HepG2 (cell line): ENCODE results near the gene CYP2W1. TPM values are rescaled to one million over a fixed set of nuclear protein-coding genes. Genes with fewer than 3 reads are reported as not detected.

Source experiments
- AHR ChIP-seq: IDR thresholded peaks from 2 replicates; pipeline ENCODE4 v1.6.1; 2018; ENCODE audit warnings: missing genetic modification reagents, missing compliant biosample characterization
- CERS6 ChIP-seq: sonication (generic); formaldehyde crosslinking; IDR thresholded peaks from 2 replicates; pipeline ENCODE4 v1.5.0; 2020; ENCODE audit warnings: missing genetic modification reagents
- ELF4 ChIP-seq: sonication (generic); formaldehyde crosslinking; IDR thresholded peaks from 2 replicates; pipeline ENCODE4 v1.5.0; 2020; ENCODE audit warnings: missing genetic modification reagents, mild to moderate bottlenecking, moderate library complexity, borderline replicate concordance
- ERF ChIP-seq: IDR thresholded peaks from 2 replicates; pipeline ENCODE4 v1.6.1; 2018; ENCODE audit warnings: missing biosample characterization, missing genetic modification reagents
- JUN ChIP-seq: sonication (generic); formaldehyde crosslinking; IDR thresholded peaks from 2 replicates; pipeline ENCODE4 v1.4.0; 2020; ENCODE audit warnings: mild to moderate bottlenecking, missing genetic modification reagents
- NFYC ChIP-seq: IDR thresholded peaks from 2 replicates; pipeline ENCODE4 v1.6.1; 2016; ENCODE audit warnings: missing genetic modification reagents, missing compliant biosample characterization
- NR2F2 ChIP-seq: IDR thresholded peaks from 2 replicates; pipeline ENCODE4 v1.6.1; 2012; ENCODE audit warnings: low read depth, inconsistent platforms, borderline replicate concordance
- ZNF224 ChIP-seq: sonication (generic); formaldehyde crosslinking; IDR thresholded peaks from 2 replicates; pipeline ENCODE4 v1.5.0; 2020; ENCODE audit warnings: mild to moderate bottlenecking, missing genetic modification reagents
- ZNF296 ChIP-seq: sonication (generic); formaldehyde crosslinking; conservative IDR thresholded peaks from 2 replicates; pipeline ENCODE4 v1.5.0; 2020; ENCODE audit warnings: mild to moderate bottlenecking, missing genetic modification reagents
- ZNF776 ChIP-seq: sonication (generic); formaldehyde crosslinking; IDR thresholded peaks from 2 replicates; pipeline ENCODE4 v1.4.0; 2020; ENCODE audit warnings: mild to moderate bottlenecking, missing genetic modification reagents
- polyA plus RNA-seq, 8 experiments: library from polyadenylated mRNA; depleted of rRNA in 3 of 8; stranded (reverse) in 7 of 8; unstranded in 1 of 8; fragments of >200 nt; fragmentation: Illumina TruSeq in 4 of 8; extraction: Trizol in 4 of 8; gene quantifications; 2 replicates each; pipeline versions ENCODE4 v1.2.1 to v1.2.3, GENCODE V29; 2011 to 2016; ENCODE audit warnings: low read depth in 4 of 8, missing spikeins in 1 of 8, mixed read lengths in 1 of 8; ENCODE audit not compliant: insufficient read depth in 1 of 8
- total RNA-seq, 5 experiments: library from RNA; depleted of rRNA; stranded (reverse); fragments of >200 nt; fragmentation: Illumina TruSeq; extraction: Trizol; gene quantifications; 2 replicates each; pipeline ENCODE4 v1.2.3, GENCODE V29; 2016; ENCODE audit warnings: low read depth in 1 of 5
- TF ChIP-seq, protein P1 (sequence below): sonication (generic); formaldehyde crosslinking; IDR thresholded peaks from 2 replicates; pipeline ENCODE4 v1.4.0; 2020; ENCODE audit warnings: mild to moderate bottlenecking, missing genetic modification reagents
- TF ChIP-seq, protein P2 (sequence below): IDR thresholded peaks from 2 replicates; pipeline ENCODE4 v1.6.1; 2018; ENCODE audit warnings: missing genetic modification reagents, mild to moderate bottlenecking, missing compliant biosample characterization
- TF ChIP-seq, protein P3 (sequence below): sonication (generic); formaldehyde crosslinking; IDR thresholded peaks from 2 replicates; pipeline ENCODE4 v1.8.0; 2022; ENCODE audit warnings: mild to moderate bottlenecking, missing genetic modification reagents, moderate library complexity
- TF ChIP-seq, protein P4 (sequence below): IDR thresholded peaks from 2 replicates; pipeline ENCODE4 v1.6.1; 2016; ENCODE audit warnings: missing compliant biosample characterization, missing genetic modification reagents, borderline replicate concordance

The CYP2W1 gene
- total and polyA plus RNA-seq, 2 of the 13 experiments (the other 11 are each of a cell fraction or from before 2014, with no cell fraction given), result 19.5 to 31.7 TPM

DNA sequence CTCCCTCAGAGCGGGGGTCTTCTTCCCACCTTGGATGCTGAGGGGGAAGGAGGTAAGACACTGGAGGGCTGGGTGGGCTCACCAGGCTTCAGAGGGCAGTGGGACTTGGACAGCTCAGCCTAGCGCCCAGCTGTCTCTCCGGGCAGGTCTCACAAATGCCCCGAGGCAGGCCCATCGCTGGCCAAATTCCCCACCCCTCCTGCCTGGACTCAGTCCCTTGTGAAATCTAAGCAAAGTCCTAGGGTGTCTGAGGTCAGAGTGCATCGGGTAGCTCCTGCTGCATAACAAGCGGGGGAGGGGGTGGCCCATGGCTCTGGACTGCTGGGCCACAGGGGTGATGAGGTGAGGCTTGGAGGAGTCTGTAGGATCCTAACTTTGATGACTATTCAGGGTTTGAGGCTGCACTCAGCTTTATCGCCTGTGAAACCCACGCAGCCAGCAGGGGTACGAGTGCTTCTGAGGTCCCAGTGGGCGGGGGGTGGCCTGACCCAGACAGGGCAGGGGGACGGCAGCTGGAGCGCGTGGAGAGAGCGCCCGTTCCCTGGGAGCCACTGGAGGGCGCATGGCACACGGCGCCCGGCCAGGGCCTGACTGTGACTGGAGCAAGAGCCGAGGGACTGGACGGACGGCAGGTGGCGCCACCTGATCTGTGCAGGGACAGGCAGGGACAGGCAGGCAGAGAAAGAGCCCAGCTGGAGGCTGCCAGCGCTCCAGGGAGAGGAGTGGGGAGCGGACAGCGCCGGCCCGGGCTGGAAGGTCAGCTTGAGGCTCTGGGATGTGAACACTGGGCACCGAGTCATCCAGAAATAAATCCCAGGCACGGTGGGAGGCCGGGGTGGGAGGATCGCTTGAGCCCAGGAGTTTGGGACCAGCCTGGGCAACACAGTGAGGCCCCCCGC, 10.0 kb downstream of the CYP2W1 start (continued):
- TF ChIP-seq ELF4 (CRISPR knock-in tag) (no peak), NR2F2 (peak; percentile 80), CERS6 (CRISPR knock-in tag) (no peak; the same call in 1 of the 2 replicates), JUN (no peak), AHR (CRISPR knock-in tag) (peak; percentile 58; the same call in 1 of the 2 replicates), ERF (peak; percentile 90), NFYC (CRISPR knock-in tag) (no peak), ZNF776 (peak; percentile 17; the same call in 1 of the 2 replicates), ZNF296 (peak; percentile 72; the same call in 1 of the 2 replicates), ZNF224 (CRISPR knock-in tag) (peak; percentile 37; the same call in 1 of the 2 replicates)
- TF ChIP-seq, protein P1, sequence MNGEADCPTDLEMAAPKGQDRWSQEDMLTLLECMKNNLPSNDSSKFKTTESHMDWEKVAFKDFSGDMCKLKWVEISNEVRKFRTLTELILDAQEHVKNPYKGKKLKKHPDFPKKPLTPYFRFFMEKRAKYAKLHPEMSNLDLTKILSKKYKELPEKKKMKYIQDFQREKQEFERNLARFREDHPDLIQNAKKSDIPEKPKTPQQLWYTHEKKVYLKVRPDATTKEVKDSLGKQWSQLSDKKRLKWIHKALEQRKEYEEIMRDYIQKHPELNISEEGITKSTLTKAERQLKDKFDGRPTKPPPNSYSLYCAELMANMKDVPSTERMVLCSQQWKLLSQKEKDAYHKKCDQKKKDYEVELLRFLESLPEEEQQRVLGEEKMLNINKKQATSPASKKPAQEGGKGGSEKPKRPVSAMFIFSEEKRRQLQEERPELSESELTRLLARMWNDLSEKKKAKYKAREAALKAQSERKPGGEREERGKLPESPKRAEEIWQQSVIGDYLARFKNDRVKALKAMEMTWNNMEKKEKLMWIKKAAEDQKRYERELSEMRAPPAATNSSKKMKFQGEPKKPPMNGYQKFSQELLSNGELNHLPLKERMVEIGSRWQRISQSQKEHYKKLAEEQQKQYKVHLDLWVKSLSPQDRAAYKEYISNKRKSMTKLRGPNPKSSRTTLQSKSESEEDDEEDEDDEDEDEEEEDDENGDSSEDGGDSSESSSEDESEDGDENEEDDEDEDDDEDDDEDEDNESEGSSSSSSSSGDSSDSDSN (CRISPR knock-in tag), result peak; percentile 93
- TF ChIP-seq, protein P2, sequence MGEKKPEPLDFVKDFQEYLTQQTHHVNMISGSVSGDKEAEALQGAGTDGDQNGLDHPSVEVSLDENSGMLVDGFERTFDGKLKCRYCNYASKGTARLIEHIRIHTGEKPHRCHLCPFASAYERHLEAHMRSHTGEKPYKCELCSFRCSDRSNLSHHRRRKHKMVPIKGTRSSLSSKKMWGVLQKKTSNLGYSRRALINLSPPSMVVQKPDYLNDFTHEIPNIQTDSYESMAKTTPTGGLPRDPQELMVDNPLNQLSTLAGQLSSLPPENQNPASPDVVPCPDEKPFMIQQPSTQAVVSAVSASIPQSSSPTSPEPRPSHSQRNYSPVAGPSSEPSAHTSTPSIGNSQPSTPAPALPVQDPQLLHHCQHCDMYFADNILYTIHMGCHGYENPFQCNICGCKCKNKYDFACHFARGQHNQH (CRISPR knock-in tag), result peak; percentile 86
- TF ChIP-seq, protein P3, sequence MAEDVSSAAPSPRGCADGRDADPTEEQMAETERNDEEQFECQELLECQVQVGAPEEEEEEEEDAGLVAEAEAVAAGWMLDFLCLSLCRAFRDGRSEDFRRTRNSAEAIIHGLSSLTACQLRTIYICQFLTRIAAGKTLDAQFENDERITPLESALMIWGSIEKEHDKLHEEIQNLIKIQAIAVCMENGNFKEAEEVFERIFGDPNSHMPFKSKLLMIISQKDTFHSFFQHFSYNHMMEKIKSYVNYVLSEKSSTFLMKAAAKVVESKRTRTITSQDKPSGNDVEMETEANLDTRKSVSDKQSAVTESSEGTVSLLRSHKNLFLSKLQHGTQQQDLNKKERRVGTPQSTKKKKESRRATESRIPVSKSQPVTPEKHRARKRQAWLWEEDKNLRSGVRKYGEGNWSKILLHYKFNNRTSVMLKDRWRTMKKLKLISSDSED (CRISPR knock-in tag), result no peak
- TF ChIP-seq, protein P4, sequence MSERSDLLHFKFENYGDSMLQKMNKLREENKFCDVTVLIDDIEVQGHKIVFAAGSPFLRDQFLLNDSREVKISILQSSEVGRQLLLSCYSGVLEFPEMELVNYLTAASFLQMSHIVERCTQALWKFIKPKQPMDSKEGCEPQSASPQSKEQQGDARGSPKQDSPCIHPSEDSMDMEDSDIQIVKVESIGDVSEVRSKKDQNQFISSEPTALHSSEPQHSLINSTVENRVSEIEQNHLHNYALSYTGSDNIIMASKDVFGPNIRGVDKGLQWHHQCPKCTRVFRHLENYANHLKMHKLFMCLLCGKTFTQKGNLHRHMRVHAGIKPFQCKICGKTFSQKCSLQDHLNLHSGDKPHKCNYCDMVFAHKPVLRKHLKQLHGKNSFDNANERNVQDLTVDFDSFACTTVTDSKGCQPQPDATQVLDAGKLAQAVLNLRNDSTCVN (CRISPR knock-in tag), result no peak
